Heart right ventricle (tissue), 16 donors: ENCODE results near the gene SLC39A12. TPM values are rescaled to one million over a fixed set of nuclear protein-coding genes. Genes with fewer than 3 reads are reported as not detected.

ENCODE experiments used
- ATAC-seq, 8 donors: fragments of 200-7000 bp; cut with Tn5 transposase; one replicate each; pipeline ENCODE4 v1.9.1; 2020; ENCODE audit warnings: mild to moderate bottlenecking in 8 of 8, moderate library complexity in 8 of 8, moderate number of reproducible peaks in 1 of 8
- DNase-seq, 2 donors: peaks; one replicate each; pipeline ENCODE4 v3.0.0-alpha.2; 2020
- H3K27ac ChIP-seq, 10 donors: fragments of 200-600 bp; sonication (generic) in 2 of 10; one replicate each; pipeline versions ENCODE4 v1.5.0 to v1.8.0; 2020 to 2022; ENCODE audit warnings: mild to moderate bottlenecking in 3 of 10
- H3K27me3 ChIP-seq, 7 donors: fragments of 200-600 bp; one replicate each; pipeline ENCODE4 v1.8.0; 2021 to 2022; ENCODE audit warnings: mild to moderate bottlenecking in 2 of 7
- H3K36me3 ChIP-seq, 9 donors: fragments of 200-600 bp; sonication (generic) in 1 of 9; one replicate each; pipeline versions ENCODE4 v1.5.0 to v1.8.0; 2020 to 2022; ENCODE audit warnings: mild to moderate bottlenecking in 2 of 9
- H3K4me1 ChIP-seq, 9 donors: fragments of 200-600 bp; sonication (generic) in 1 of 9; one replicate each; pipeline versions ENCODE4 v1.5.0 to v1.8.0; 2020 to 2022; ENCODE audit warnings: mild to moderate bottlenecking in 4 of 9
- H3K4me3 ChIP-seq, 10 donors: fragments of 200-600 bp; sonication (generic) in 2 of 10; one replicate each; pipeline versions ENCODE4 v1.5.0 to v1.8.0; 2020 to 2022; ENCODE audit warnings: mild to moderate bottlenecking in 7 of 10, moderate library complexity in 2 of 10
- H3K9me3 ChIP-seq, 11 donors: fragments of 200-600 bp in 10 of 11; sonication (generic) in 2 of 11; one replicate each; pipeline versions ENCODE4 v1.5.0 to v1.8.0; 2013 to 2022; ENCODE audit warnings: mild to moderate bottlenecking in 2 of 11, control low read depth in 1 of 11, moderate library complexity in 1 of 11
- CTCF ChIP-seq, 9 donors: fragments of 200-600 bp; sonication (generic) in 2 of 9; IDR thresholded peaks; one replicate each; pipeline versions ENCODE4 v1.5.0 to v1.8.0; 2021 to 2022; ENCODE audit warnings: antibody characterized with exemption in 9 of 9, mild to moderate bottlenecking in 5 of 9, moderate library complexity in 1 of 9
- WGBS, 2 donors: extraction: QIAGEN DNeasy Blood & Tissue Kit; methylation state at CpG; one replicate each; pipeline ENCODE4 v1.1.7; 2013; ENCODE audit warnings: inconsistent platforms in 1 of 2; 5-methylcytosine and 5-hydroxymethylcytosine counted together
- intact Hi-C, 10 donors: fragments of 100-400 bp; cut with DNase I; formaldehyde crosslinking; loops; one replicate each; pipeline versions ENCODE4 v1.11.1 to v1.14.2; 2022
- polyA plus RNA-seq, 2 donors: library from polyadenylated mRNA; stranded (reverse); fragments of 200-250 nt; gene quantifications; one replicate each; pipeline ENCODE4 v1.2.3, GENCODE V29; 2013
- total RNA-seq, 10 donors: library from RNA; stranded (reverse); fragmentation: NEBNext Ultra II Directional in 3 of 10; extraction: Animal tissue kit (Norgen Biotek cat#: 25700) in 3 of 10; gene quantifications; one replicate each; pipeline versions ENCODE4 v1.2.1 to v1.2.4, GENCODE V29; 2021 to 2023
- donor health status: Arrhythmogenic right ventricular cardiomyopathy.
- donor health status: ischemic (EF 13 %, LVEDD 7.1; RV severe dilation, severe dysfunction).
- donor health status: healthy with polysubstance abuse.
- donor health status: DM: no; HTN: yes; CAD: no.
- donor health status: DM: no; HTN: no; CAD: no.
- donor health status: ischemic (EF 25% LVEDD 6.9; RV normal size, moderate dysfunction).
- donor health status: ischemic (EF 25% LVEDD 5.7; RV mildly dilated, moderate dysfunction).
- donor health status: healthy.
- donor health status: DM: yes; HTN: yes; CAD: no.
- donor health status: Ischemic cardiomyopathy.
- donor health status: ischemic (EF 35%, LVEDD 5.7; RV mildly dilated, moderate dysfunction).
- donor health status: nonischemic (EF 11% LVEDD 7.7; RV severe dilation, severe dysfunction).
- donor health status: DM: yes; HTN: yes; CAD: no.
- donor health status: PGD.
- donor health status: ischemic (EF 29% LVEDD 5.4; RV normal size, mild dysfunction).
- donor health status: nonischemic (EF 23%, LVEDD 6.1; RV moderate dilation, normal function).

The SLC39A12 gene
- total and polyA plus RNA-seq, 12 donors: 0.01 to 0.08 TPM; not detected in 10

GRCh38 chr10:17981766-17982380 lies 30.2 kb downstream of the SLC39A12 start:
- Histone ChIP-seq H3K27me3 (no peaks in the 10 kb centered on the region), H3K4me1 (peaks cover 0 to 4% (median 0%) of the 10 kb centered on the region in 9 donors), H3K9me3 (no peaks in the 10 kb centered on the region), H3K36me3 (no peaks in the 10 kb centered on the region), H3K27ac (no peak overlapping the region), H3K4me3 (no peak overlapping the region)
- no peak for DNase-seq
- intact Hi-C loops: no loop called here
- TF ChIP-seq CTCF (IDR thresholded peaks at IDR 0.05): no peak
- 91 to 98% methylated on average over 1 of the region's 1 CpG for WGBS, 2 donors
- ATAC-seq: no peak

GRCh38 chr10:17984056-17984455 lies 32.3 kb downstream of the SLC39A12 start:
- DNase-seq (no peak), ATAC-seq (no peak)
- peaks cover 0 to 4% (median 0%) of the 10 kb centered on the region in 9 donors for H3K4me1 ChIP-seq
- no peaks in the 10 kb centered on the region for H3K27me3 ChIP-seq
- no peak overlapping the region for H3K27ac ChIP-seq
- H3K36me3 ChIP-seq: no peaks in the 10 kb centered on the region
- intact Hi-C loops: no loop called here
- no peak overlapping the region for H3K4me3 ChIP-seq
- 63 to 77% methylated on average over 1 of the region's 1 CpG for WGBS, 2 donors
- no peak for TF ChIP-seq CTCF (IDR thresholded peaks at IDR 0.05)
- H3K9me3 ChIP-seq: no peaks in the 10 kb centered on the region

- no peak overlapping the region for H3K27ac ChIP-seq
- no peaks in the 10 kb centered on the region for H3K9me3 ChIP-seq
- intact Hi-C loops: no loop called here
- DNase-seq (no peak), ATAC-seq (no peak)
- no peaks in the 10 kb centered on the region for H3K36me3 ChIP-seq
- H3K27me3 ChIP-seq: no peaks in the 10 kb centered on the region
- WGBS, 2 donors: 90 to 91% methylated on average over 4 of the region's 4 CpGs
- no peak overlapping the region for H3K4me3 ChIP-seq
- no peak for TF ChIP-seq CTCF (IDR thresholded peaks at IDR 0.05)
- peaks cover 0 to 4% (median 0%) of the 10 kb centered on the region in 9 donors for H3K4me1 ChIP-seq
Observed at GRCh38 chr10:17984563-17984962, 32.8 kb downstream of the SLC39A12 start.

GRCh38 chr10:17989908-17990767 lies 38.4 kb downstream of the SLC39A12 start:
- no peaks in the 10 kb centered on the region for H3K36me3 ChIP-seq
- no peak overlapping the region for H3K27ac ChIP-seq
- intact Hi-C loops: no loop called here
- no peaks in the 10 kb centered on the region for H3K9me3 ChIP-seq
- WGBS, 2 donors: 78 to 85% methylated on average over 6 of the region's 6 CpGs
- H3K4me3 ChIP-seq: no peak overlapping the region
- DNase-seq (no peak), ATAC-seq (no peak)
- no peak for TF ChIP-seq CTCF (IDR thresholded peaks at IDR 0.05)
- no peaks in the 10 kb centered on the region for H3K4me1 ChIP-seq
- no peaks in the 10 kb centered on the region for H3K27me3 ChIP-seq
